ENCODE results near the gene MOB3C.

MOB3C gene

DNA sequence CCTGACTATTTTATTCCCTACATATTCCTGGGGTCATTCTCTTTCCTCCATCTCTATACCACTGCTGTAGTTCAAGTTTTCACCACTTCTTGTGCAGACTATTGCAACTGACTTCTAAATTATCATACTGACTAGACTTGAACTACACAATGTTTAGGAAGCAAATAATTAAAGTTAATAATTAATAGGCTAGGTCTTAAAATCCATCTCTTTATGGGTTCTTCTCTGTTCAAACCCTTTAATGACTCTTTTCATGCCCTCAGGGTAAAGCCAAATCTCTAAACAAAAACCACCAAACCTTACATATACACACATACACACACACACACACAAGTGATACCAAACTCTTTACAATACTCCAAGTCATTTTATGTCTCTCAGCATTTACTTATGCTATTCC lies 22.3 kb upstream of the MOB3C start:
- DNase-seq (ENCODE audit: low read depth in 2 of 2) = no peak

DNA sequence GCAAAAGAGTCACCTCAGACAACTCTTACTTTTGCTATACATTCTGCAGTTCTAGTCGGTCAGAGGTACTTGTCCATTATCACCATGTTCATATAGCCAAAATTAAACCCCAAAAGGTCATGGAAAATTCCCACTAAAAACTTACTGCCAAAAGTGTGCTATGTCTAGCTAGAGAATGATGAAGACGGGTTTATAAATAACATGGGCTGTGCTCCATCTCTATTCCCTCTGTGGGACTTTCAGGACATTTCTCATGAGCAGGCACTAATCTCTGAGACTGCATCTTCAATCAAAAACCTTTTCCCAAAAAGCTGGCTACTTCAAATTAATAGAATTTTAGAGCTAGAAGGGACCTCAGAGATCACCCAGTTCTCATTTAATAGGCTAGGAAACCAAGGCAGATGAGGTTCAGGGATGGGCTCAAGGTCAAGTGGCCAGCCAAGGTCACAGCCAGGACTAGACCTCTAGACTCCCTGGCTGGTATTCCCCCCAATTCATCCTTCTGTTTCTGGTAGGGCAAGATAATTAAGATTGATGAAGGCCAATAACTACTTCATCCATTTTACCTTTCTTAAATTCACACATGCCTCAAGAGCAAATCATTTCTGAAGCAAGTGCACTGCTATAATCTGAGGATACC lies 21.0 kb upstream of the MOB3C start:
- no peak for DNase-seq (ENCODE audit: low read depth in 2 of 2)

DNA sequence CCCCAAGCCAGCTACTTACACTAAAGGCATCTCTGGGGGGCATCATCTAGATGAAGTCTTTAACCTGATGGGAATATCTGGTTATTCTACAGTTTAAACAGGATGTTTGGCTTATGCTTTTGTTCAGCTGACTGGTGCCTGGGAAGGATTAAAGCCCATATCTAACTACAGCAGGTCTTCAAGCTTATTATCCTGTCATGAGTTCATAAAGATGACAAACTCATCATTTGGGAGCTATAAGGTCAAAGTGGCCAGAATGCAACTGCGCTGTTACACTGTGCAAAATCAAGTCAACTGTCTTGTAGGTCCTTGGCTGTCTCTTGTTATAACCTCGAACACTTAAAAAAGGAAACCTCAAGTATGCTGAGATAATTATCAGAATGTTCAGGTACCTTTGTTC lies 18.6 kb upstream of the MOB3C start:
- DNase-seq (ENCODE audit: low read depth in 2 of 2) = no peak

DNA sequence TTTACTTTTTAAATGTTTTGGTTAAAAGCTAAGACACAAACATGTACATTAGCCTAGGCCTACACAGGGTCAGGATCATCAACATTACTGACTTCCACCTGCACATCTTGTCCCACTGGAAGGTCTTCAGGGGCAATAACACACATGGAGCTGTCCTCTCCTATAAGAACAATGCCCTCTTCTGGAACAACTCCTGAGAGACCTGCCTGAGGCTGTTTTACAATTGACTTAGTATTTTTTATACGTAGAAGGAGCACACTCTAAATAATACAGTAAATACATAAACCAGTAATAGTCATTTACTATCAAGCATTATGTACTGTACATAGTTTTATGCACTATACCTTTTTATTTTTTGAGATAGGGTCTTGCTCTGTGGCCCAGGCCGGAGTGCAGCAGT lies 14.1 kb upstream of the MOB3C start:
- DNase-seq (ENCODE audit: low read depth in 2 of 2) = no peak

DNA sequence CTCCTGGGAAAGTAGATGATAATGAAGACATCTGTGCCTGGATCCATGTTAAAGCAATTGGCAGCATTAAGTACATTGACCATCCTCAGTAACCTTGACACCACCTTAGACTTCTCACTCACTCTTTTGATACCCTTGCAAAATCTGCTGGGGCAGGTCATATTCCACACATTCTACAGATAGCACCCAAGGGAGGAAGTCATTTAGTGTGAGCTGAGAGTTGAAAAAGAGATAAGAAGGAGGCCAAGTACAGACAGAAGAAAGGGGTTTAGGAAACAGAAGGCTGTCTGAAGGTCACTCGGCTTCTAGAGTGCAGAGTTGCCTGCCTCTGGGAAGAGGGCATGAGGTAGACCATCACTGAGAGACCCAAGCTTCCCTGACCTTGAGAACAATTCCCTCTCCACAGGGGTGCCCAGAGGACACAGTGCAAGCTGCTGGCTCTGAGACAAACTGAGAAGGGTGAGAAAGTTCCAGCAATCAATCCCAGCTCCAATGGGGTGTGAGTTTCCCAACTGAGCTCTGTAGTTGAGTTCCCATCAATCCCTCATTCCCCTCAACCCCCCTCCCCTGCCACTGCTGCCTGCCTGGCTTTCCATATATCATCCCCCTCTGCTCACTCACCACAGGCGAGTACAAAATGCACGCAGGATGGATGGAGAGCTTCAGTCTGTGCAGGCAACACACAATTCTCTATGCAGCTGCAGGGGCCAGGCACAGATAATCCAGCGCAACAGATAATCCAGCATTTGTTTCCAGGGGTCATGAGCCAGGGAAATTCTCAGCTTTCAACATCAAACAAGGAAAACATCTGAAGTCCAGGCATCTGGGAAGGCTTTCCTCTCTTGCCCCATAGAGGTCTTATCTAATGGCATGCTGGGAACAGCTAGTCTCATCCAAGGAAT lies 7.4 kb upstream of the MOB3C start:
- no peak for DNase-seq (ENCODE audit: low read depth in 2 of 2)

DNA sequence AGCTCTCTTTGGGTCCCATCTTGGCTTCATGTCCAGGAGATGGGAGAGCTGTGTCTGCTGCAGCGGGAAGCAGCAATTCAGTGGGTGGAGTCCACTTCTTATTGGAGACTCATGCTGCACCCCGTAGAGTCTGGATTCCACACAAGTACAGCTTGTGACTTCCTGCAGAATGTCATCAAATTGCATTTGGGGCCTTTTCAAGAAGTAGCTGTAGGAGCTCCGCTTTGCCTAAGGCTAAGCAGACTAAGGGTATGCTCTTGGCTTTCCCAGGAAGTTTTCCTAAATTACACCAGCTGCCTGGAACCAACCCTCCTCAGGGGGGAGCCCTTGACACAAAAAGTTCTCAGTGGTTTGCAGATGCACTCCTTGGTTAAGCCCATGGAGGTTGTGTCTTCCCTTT lies 5.7 kb upstream of the MOB3C start:
- DNase-seq (ENCODE audit: low read depth in 2 of 2) = no peak

DNA sequence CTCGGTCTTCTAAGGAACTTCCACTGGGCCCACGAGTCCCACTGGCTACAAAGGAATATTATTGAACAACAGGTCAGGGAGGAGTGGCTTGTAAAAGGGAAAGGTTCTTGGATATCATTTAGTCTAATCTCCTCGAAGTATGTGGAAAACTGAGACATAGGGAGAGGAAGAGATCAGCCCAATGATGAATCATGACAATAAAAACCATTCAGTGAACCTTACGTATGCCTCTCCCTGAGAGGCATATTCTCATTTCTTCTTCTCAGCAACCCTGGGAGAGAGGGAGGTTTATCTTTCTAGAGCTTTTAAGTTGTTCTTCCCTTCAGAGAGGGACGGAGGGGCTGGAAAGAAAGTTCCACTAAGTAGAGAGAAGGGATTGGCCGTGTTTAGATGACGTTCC lies 5.3 kb upstream of the MOB3C start:
- DNase-seq (ENCODE audit: low read depth in 2 of 2) = no peak

DNA sequence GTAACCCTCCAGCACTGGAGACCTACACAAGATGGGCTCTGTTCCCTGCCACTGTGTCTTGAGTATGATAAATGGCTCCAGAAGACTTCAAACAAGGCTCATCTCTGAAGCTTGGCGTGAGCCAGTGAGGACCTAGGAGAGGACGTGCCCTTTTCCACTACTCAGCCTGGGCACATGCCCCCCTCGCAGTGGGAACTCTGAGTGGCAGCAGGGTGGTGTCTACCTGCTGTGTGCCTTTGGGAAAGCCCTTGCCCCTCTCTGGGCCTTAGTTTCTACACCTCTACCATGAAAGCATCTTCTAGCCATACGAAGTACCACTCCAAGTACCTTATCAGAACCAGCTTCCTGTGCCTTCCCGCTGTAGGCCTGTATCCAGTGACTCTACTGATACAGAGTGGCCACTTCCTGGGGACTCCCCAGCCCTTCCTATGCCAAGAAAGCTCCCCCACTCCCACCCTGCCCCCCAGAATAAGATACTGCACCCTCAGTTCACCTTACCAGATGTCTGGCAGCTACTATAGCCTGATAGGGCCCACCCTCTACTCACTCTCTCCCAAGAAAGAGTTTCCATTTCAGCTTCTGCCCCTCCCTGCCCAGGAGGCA lies 3.1 kb upstream of the MOB3C start:
- no peak for DNase-seq (ENCODE audit: low read depth in 2 of 2)

DNA sequence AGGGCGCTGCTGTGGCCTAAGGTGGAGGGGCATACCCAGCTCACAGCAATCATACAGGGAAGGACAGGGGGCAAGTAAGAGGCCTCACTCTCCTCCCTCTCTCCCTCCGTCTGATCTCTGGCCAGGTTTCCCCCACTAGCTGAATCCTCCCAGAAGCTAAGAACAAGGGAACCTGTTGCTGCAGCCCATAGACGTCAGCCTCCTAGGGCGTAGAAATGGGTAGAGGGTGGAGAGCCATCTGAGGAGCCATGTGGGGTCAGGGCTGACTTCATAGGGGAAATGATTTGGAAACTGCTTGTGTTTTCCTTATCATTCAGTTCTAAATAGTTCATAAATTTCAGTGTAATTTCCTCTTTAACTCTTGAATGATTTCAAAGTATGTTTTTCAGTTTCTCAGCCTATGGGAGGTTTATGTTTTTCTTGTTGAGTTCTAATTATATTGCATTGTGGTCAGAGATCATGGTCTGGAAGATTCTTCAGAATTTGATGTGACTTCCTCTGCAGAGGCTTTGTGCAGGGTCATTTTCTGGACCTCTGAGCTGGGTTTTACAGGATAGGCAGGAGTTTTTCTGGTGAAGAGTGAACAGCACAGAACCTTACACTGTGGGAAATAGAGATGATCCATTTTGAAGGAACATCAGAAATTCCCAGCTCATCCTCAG lies 2.3 kb upstream of the MOB3C start:
- no peak for DNase-seq (ENCODE audit: low read depth in 2 of 2)

DNA sequence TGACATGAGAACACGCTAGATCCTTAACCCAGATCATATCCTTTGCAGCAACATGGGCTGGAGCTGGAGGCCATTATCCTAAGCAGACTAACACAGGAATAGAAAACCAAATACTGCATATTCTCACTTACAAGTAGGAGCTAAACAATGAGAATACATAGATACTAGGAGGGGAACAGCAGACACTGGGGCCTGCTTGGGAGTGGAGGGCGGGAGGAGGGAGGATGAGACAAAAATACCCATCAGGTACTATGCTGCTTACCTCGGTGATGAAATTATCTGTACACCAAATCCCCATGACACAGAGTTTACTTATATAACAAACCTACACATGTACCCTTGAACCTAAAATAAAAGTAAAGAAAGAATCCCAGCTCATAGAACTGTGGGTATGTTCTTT lies 1.2 kb upstream of the MOB3C start:
- DNase-seq (ENCODE audit: low read depth in 2 of 2) = no peak

DNA sequence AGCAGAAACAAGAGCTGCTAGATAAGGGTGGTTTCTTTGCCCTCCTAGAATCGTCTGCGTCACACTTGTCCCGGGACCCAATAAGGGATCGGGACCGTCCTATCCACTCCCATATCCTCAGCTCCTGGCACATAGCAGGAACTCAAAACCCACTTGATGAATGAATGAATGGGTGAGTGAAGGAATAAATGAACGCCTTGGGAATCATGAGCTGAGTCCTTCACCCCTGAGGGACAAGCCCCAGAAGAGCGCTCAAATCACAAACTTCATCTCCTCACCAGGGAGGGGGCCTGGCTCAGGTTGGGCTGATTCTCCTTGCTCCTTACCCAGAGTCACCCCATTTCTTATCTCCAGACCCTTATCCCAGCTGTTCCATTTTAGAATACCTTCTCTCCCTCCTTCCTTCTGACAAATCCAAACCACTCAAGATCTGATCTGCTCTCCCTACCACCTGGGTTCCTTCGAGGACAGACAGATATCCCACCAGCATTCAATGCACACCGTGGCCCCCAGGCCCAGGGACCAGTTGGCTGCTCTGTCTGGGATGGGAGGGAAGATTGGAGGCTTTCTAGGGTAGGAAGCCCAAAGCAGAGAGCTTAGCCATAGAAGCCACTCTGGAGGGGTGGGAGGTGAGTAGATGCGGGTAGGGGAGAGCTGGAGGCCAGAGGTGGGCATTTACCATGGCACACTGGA lies 643 bp upstream of the MOB3C start:
- no peak for DNase-seq (ENCODE audit: low read depth in 2 of 2)

DNA sequence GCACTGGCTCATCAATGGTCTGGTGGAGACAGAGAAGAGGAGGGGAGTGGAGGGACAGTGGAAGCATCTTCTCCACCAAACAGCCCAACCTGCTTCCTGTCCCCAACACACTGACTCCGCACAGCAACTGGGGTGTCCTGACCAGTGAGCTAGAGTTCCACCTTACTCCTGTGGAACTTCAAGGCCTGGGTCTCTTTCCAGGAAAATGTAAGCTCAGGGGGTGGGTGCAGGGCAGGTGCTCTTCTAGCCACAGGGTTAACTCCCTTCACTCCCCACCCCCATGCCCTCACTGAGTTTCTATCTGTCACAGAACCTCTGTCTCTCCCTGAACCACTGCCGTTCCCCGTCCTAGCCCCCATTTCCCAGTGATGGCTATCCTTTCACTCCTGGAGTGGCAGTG lies 876 bp downstream of the MOB3C start:
- no peak for DNase-seq (ENCODE audit: low read depth in 2 of 2)

DNA sequence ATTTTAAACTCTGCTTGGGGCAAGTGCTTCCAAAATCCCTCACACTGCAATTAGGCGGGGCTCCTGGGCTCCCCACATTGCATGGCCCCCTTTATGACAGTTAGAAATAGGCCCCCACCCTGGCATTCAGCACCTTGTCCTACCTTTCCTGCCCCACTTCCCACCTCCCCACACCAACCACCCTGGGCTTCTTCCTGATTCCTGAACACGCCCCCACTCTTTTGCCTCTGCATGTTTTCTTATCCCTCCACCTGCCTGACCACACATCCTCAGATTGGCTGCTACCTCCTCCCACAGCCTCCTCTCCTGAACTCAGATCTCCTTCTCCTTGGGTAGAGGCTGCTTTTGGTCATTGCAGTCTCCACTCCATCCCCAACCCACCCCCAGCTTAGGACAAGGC lies 1.5 kb downstream of the MOB3C start:
- no peak for DNase-seq (ENCODE audit: low read depth in 2 of 2)

DNA sequence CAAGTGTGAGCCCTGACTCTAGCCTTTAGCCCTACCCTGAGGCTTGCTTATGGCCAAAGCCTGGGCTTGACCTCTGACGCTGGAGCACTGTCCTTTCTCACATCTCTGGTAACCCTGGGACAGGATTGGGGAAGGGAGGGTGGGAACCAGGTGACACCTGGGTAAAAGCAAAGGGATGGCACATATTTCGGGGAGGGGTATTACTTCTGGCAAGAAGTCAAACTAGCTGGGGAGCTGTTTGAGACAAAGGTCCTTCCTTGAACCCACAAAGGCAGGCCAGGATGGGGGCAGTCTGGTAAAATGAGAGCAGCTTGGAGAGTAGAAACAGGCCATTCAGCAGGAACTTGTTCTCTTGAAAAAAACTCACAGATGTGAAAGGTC lies 2.0 kb downstream of the MOB3C start:
- no peak for DNase-seq (ENCODE audit: low read depth in 2 of 2)

DNA sequence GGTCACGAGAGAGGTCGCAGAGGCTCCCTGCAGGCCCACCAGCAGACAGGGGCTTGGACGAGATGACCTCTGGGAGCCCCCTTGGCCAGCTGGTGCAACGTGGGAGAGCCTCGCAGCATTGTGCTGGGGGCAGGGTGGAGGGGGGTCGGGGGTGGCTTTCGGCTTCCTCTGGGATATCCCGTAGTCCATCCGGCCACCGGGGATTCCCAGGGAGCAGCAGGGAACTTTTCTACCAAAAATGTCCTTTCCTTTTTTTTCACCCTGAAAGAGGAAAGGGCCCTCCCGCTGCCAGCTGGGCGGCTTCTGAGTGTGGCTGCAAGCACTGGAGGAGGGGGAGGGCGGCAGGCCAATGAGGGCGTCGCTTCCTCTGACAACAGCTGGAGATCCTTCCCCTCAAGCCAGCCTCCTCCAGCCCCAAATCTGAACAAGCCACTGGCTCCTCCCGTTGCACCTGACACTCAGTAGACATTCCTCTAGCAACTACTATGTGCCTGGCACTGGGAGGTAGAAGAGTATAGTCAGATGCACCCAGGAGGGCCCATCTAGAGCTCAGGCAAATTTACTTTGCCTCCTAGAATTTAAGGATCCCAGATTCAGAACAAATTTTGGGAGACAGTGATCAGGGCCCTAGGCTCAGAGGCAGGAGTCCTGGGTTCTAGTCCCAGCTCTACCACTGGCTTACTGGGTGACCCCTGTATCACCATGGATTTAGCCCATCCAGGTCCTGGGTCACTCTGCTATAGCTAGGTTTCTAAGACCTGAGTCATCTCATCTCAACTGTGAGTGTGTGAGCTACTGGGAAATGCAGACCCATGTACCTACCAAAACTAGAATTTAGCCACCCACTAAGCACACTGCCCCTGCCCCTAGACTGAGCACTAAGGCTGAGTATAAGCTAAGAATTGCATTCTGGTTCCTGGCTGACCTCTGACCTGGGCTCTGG lies 2.7 kb downstream of the MOB3C start:
- no peak for DNase-seq (ENCODE audit: low read depth in 2 of 2)

DNA sequence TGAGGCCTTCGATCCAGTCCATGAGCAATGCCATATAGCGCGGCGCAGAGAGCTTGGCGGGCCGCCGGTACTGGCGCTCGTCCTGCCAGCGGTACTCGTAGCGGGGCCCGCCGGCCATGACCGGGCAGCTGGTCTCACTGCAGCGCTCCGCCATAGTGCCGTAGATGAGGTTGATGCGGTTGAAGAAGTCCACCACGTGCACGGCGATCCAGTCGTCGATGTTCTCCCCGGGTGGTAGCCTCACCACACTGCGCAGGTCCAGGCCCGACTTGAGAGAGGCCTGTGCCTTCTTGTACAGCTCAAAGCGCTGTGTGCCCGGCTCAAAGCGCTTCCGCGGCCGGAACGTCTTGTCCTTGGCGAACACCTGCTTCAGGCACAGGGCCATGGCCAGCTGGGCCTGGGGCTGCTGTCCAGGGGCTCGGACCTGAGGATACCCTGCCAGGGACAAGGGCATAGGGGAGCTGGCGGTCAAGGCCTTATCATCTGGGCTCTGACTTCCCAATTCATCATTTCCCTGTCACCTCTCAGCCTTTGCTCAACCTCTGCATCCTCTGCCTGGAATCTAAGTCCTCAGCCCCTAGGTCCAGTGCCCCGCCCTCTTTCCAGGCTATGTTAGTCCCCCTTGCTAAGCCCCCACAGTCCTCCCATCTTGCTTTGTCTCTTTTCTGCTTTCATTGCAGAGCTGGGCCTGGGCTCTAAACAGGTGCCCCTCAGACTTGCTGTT lies 3.5 kb downstream of the MOB3C start:
- DNase-seq (ENCODE audit: low read depth in 2 of 2) = no peak

DNA sequence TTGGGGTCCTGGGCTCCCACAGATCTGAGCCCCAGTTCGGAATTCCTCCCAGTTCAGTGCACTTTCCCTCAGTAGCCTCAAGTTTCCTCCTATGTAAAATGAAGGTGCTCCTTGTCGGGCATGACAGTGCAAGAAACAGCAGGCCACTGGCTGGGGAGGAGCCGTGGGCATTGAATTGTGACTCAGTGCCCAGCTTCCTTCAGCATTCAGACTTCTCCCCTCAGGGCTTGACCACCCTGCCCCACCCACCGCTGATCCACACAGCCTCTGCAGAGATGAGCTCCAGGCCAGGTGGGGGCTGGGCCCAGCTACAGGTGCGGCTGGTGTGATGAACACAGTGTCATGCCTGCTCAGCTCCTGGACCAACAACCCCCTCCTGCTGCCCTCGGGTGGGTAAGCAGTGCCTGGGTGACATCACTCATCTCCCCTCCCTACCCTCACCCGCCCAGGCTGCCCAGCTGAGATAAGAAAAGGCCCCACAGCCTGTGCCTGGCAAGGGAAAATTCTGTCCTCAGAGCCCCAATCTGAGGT lies 4.9 kb downstream of the MOB3C start:
- DNase-seq (ENCODE audit: low read depth in 2 of 2) = no peak

DNA sequence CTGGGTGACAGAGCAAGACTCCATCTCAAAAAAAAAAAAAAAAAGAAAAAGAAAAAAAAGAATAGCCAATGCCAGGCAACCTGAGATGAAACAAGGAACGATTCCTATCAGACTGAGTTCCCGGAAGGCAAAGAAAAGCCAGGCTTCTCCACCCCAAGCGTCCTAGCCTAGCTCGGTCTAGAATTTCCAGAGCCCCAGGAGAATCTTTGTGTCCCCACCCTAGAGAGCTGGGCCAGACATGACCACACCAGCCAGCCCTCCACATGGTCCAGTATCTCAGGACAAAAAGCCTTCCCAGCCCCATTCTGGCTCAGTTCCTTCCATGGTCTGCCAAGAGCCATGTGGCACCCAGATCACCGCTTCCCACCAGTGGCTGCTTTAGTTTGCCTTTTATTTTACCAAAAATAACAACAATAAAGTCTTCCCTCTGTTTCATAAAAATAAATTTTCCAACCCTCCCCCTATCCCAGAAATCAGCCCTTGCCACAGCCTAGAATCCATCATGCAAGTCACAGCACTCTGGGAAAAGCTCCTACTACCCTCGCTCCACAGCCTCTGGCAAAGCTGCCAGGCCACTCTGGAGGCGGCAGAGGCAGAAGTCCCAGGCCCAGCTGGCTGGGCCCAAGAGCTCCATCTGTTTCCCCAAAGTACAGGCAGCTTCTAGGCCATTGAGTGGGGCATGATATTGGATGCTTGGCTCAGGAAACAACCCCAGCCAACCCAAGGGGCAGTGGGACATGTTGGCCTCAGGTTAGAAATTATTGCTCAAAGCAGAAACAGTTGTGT lies 9.1 kb downstream of the MOB3C start:
- no peak for DNase-seq (ENCODE audit: low read depth in 2 of 2)

Measured in stimulated activated CD4-positive, alpha-beta T cell treated with anti-CD3 and anti-CD28 coated beads, Interleukin-1b, Interleukin-23, amount 100 ng/mL, for 4 hours (primary cell).